Endothelial cell of umbilical vein (primary cell): ENCODE data around the gene ZBTB44. TPM values are rescaled to one million over a fixed set of nuclear protein-coding genes. Genes with fewer than 3 reads are reported as not detected.

Experiments
- BruUV-seq: library from RNA; stranded (reverse); fragments of 400-500 nt; replicated peaks from 2 replicates; lab custom pipeline; 2021; lab: Mats Ljungman, UMichigan
- CTCF ChIA-PET: fragments of 300-600, 350-600 bp; sonication (Branson Sonifier 250); formaldehyde crosslinking; loops from one replicate; lab custom pipeline; 2021; ENCODE audit warnings: antibody characterized with exemption, inconsistent platforms; lab: Charles Lee
- POLR2A ChIA-PET: fragments of 300-600, 350-600 bp; sonication (Branson Sonifier 250); formaldehyde crosslinking; loops from one replicate; lab custom pipeline; 2021; ENCODE audit warnings: antibody characterized with exemption, inconsistent platforms; lab: Charles Lee
- DNase-seq: peaks from one replicate; pipeline ENCODE4 v3.0.0-alpha.2; 2011; ENCODE audit warnings: low read depth, low spot score
- FAIRE-seq: peaks from 2 replicates; lab custom pipeline; 2011; peaks lifted over from hg19 to GRCh38; lab: Jason Lieb, UNC
- H2AFZ ChIP-seq: 2 replicates; pipeline ENCODE4 v1.6.0; 2012; ENCODE audit warnings: low read depth, low read length, control low read depth, inconsistent platforms
- H3K27ac ChIP-seq: 2 replicates; pipeline ENCODE4 v1.5.1; 2011; ENCODE audit warnings: low read depth, mild to moderate bottlenecking, control low read depth, low read length, moderate library complexity; ENCODE audit not compliant: insufficient read depth
- H3K27me3 ChIP-seq, 2 experiments: 2 replicates each; pipeline versions ENCODE4 v1.6.0 to v1.6.1; 2011; ENCODE audit warnings: low read length in 2 of 2, mixed read lengths in 1 of 2; ENCODE audit not compliant: control insufficient read depth in 2 of 2, insufficient read depth in 2 of 2
- H3K36me3 ChIP-seq, 2 experiments: 2 replicates in 1 of 2; 3 replicates in 1 of 2; pipeline ENCODE4 v1.5.1; 2011; ENCODE audit warnings: low read length in 2 of 2, mild to moderate bottlenecking in 1 of 2, moderate library complexity in 1 of 2; ENCODE audit not compliant: control insufficient read depth in 2 of 2, insufficient read depth in 2 of 2; ENCODE audit errors: extremely low read depth in 1 of 2
- H3K4me1 ChIP-seq: 3 replicates; pipeline ENCODE4 v1.5.1; 2011; ENCODE audit warnings: mild to moderate bottlenecking, low read length; ENCODE audit not compliant: control insufficient read depth, insufficient read depth; ENCODE audit errors: extremely low read depth
- H3K4me2 ChIP-seq: 2 replicates; pipeline ENCODE4 v1.6.1; 2011; ENCODE audit warnings: low read length, control low read depth, mixed read lengths; ENCODE audit not compliant: insufficient read depth
- H3K4me3 ChIP-seq, 3 experiments: fragments of 200-600 bp in 1 of 3; sonication (generic), shearing (Covaris generic) in 1 of 3; replicated peaks in 1 of 3; 2 replicates each; pipeline ENCODE4 v1.5.1; 2011 to 2016; ENCODE audit warnings: control low read depth in 3 of 3, low read length in 3 of 3, mild to moderate bottlenecking in 2 of 3, inconsistent platforms in 1 of 3, low read depth in 1 of 3, moderate library complexity in 1 of 3; ENCODE audit not compliant: insufficient read depth in 1 of 3
- H3K79me2 ChIP-seq: 2 replicates; pipeline ENCODE4 v1.6.0; 2012; ENCODE audit warnings: low read length, inconsistent platforms; ENCODE audit not compliant: control insufficient read depth, insufficient read depth
- H3K9ac ChIP-seq: replicated peaks from 2 replicates; pipeline ENCODE3; 2011; ENCODE audit warnings: low read length, control low read depth; ENCODE audit not compliant: insufficient read depth; ENCODE audit errors: extremely low read depth
- H3K9me1 ChIP-seq: replicated peaks from 3 replicates; pipeline ENCODE4 v1.6.0; 2011; ENCODE audit warnings: mild to moderate bottlenecking, low read length; ENCODE audit not compliant: control insufficient read depth, insufficient read depth; ENCODE audit errors: extremely low read depth
- H3K9me3 ChIP-seq: replicated peaks from 2 replicates; pipeline ENCODE4 v1.5.1; 2012; ENCODE audit warnings: low read length, inconsistent platforms; ENCODE audit not compliant: control insufficient read depth, insufficient read depth
- H4K20me1 ChIP-seq: replicated peaks from 2 replicates; pipeline ENCODE3; 2011; ENCODE audit warnings: mild to moderate bottlenecking, low read length; ENCODE audit not compliant: control insufficient read depth, insufficient read depth; ENCODE audit errors: extremely low read depth
- EZH2 ChIP-seq: IDR thresholded peaks from 2 replicates; pipeline ENCODE4 v1.6.1; 2012; ENCODE audit warnings: borderline replicate concordance, low read depth, mild to moderate bottlenecking, moderate library complexity, low read length, inconsistent platforms; ENCODE audit not compliant: severe bottlenecking
- FOS ChIP-seq: IDR thresholded peaks from 2 replicates; pipeline ENCODE4 v1.6.1; 2011; ENCODE audit warnings: mild to moderate bottlenecking, low read length, moderate library complexity, borderline replicate concordance; ENCODE audit not compliant: insufficient read depth
- GATA2 ChIP-seq: IDR thresholded peaks from 2 replicates; pipeline ENCODE4 v1.7.0; 2011; ENCODE audit warnings: low read depth, mild to moderate bottlenecking, moderate library complexity, mixed read lengths, low read length; ENCODE audit not compliant: insufficient read length, insufficient read depth
- JUN ChIP-seq: IDR thresholded peaks from 2 replicates; pipeline ENCODE4 v1.6.1; 2011; ENCODE audit warnings: borderline replicate concordance, low read depth; ENCODE audit not compliant: insufficient read length, insufficient read depth
- MYC ChIP-seq: IDR thresholded peaks from one replicate; pipeline ENCODE4 v1.6.1; 2011; ENCODE audit warnings: mild to moderate bottlenecking, low read depth, low read length
- POLR2A ChIP-seq: IDR thresholded peaks from 2 replicates; pipeline ENCODE4 v1.6.1; 2012; ENCODE audit warnings: low read depth, mild to moderate bottlenecking, control low read depth, low read length
- POLR2AphosphoS5 ChIP-seq: IDR thresholded peaks from 2 replicates; pipeline ENCODE4 v1.6.1; 2012; ENCODE audit warnings: low read depth, mild to moderate bottlenecking, control low read depth, low read length, moderate library complexity; ENCODE audit not compliant: insufficient read depth
- dilution Hi-C: fragments of 300-500 bp; cut with MboI; formaldehyde crosslinking; loops from one replicate; pipeline ENCODE4 v1.15.0; 2019; ENCODE audit warnings: low sequenced_read_pairs; ENCODE audit not compliant: extremely low pct_ligation_motif_present
- intact Hi-C: fragments of 100-400 bp; cut with micrococcal nuclease; formaldehyde crosslinking; loops from one replicate; pipeline ENCODE4 v1.10.0; 2022
- polyA plus RNA-seq, 4 experiments: library from polyadenylated mRNA; depleted of rRNA in 3 of 4; stranded (reverse) in 3 of 4; unstranded in 1 of 4; fragments of >200 nt; gene quantifications; 2 replicates each; pipeline versions ENCODE4 v1.2.1 to v1.2.3, GENCODE V29; 2011 to 2012; ENCODE audit warnings: missing spikeins in 1 of 4
- total RNA-seq: library from RNA; stranded (reverse); gene quantifications from 2 replicates; pipeline ENCODE4 v1.2.3, GENCODE V29; 2021
- TF ChIP-seq, protein P1 (sequence below): IDR thresholded peaks from 2 replicates; pipeline ENCODE4 v1.6.1; 2011; ENCODE audit not compliant: insufficient read depth, insufficient read length
- TF ChIP-seq, protein P2 (sequence below), 2 donors: IDR thresholded peaks; 1 replicate in 1 of 2; 2 replicates in 1 of 2; pipeline ENCODE4 v1.5.1; 2011; ENCODE audit warnings: low read length in 2 of 2, mild to moderate bottlenecking in 2 of 2, moderate library complexity in 2 of 2, control low read depth in 1 of 2, inconsistent platforms in 1 of 2, low read depth in 1 of 2; ENCODE audit not compliant: insufficient read depth in 1 of 2; ENCODE audit errors: extremely low read depth in 1 of 2

The ZBTB44 gene
- total and polyA plus RNA-seq, 2 donors (not counting 3 experiments of a cell fraction or from before 2014, with no cell fraction given): 8.7 to 24.4 TPM

DNA sequence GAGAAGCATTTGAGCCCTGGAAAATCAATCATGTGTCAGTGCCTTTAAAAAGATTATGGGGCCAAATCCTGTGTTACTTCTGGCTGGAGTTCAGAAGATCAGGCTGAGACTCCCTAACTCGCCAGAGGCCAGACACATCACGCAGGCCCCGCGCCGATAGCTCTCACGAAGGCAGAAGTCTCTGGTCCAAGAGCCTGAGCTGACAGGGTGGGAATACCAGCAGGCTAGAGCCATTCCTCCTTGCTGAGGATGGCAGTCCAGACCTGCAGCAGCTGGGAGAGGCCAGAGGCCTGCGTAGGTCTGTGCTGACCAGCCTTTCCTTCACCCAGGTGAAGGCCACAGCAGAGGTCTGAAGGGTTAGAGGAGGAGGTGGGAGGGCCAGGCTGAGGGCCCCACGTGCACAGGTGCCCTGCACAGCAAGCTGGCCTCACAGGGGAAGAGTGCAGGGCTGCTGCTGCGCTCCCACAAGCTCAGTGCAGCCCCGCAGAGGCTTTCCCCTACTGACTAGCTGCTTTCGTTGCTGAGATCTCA is 102.2 kb downstream of the ZBTB44 start:
- Histone ChIP-seq H3K9ac (no peak overlapping the region), H3K79me2 (no peaks in the 10 kb centered on the region), H3K27me3 (peaks cover 3 to 12% of the 10 kb centered on the region in 2 experiments), H3K27ac (no peak overlapping the region), H3K4me2 (no peak overlapping the region), H2AFZ (no peak overlapping the region), H3K9me3 (no peaks in the 10 kb centered on the region), H3K36me3 (no peaks in the 10 kb centered on the region), H3K4me3 (no peak overlapping the region), H3K9me1 (no peaks in the 10 kb centered on the region), H4K20me1 (no peaks in the 10 kb centered on the region), H3K4me1 (no peaks in the 10 kb centered on the region)
- DNase-seq (no peak), FAIRE-seq (no peak)
- ChIA-PET POLR2A (no interaction called here), CTCF (interaction anchor here (0.6 to 1.8 kb wide), 48 partner anchors 9 to 1462 kb away, joined by 3 to 28 read pairs (median 5); partner anchors contain the start of gene ADAMTS8)
- dilution Hi-C loops (no loop called here), intact Hi-C loops (no loop called here)
- no TSS peak for BruUV-seq
- TF ChIP-seq POLR2A: no peak
- TF ChIP-seq MYC: no peak
- TF ChIP-seq FOS: no peak
- TF ChIP-seq, protein P1, sequence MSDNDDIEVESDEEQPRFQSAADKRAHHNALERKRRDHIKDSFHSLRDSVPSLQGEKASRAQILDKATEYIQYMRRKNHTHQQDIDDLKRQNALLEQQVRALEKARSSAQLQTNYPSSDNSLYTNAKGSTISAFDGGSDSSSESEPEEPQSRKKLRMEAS: no peak
- no peak for TF ChIP-seq GATA2
- TF ChIP-seq, protein P2, sequence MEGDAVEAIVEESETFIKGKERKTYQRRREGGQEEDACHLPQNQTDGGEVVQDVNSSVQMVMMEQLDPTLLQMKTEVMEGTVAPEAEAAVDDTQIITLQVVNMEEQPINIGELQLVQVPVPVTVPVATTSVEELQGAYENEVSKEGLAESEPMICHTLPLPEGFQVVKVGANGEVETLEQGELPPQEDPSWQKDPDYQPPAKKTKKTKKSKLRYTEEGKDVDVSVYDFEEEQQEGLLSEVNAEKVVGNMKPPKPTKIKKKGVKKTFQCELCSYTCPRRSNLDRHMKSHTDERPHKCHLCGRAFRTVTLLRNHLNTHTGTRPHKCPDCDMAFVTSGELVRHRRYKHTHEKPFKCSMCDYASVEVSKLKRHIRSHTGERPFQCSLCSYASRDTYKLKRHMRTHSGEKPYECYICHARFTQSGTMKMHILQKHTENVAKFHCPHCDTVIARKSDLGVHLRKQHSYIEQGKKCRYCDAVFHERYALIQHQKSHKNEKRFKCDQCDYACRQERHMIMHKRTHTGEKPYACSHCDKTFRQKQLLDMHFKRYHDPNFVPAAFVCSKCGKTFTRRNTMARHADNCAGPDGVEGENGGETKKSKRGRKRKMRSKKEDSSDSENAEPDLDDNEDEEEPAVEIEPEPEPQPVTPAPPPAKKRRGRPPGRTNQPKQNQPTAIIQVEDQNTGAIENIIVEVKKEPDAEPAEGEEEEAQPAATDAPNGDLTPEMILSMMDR (IDR thresholded peaks at IDR 0.05; ENCODE audit: extremely low read depth in 1 of 2, insufficient read depth in 1 of 2, low read depth in 1 of 2, low read length in 2 of 2): no peak
- TF ChIP-seq JUN: no peak
- no peak for TF ChIP-seq EZH2
- TF ChIP-seq POLR2AphosphoS5: no peak
